ENCODE data around the gene ADCY3. TPM values are rescaled to one million over a fixed set of nuclear protein-coding genes. Genes with fewer than 3 reads are reported as not detected.

ADCY3 gene
- total and polyA plus RNA-seq, 2 of the 4 experiments (the other 2 are of a cell fraction), result 17.4 to 46.1 TPM

DNA sequence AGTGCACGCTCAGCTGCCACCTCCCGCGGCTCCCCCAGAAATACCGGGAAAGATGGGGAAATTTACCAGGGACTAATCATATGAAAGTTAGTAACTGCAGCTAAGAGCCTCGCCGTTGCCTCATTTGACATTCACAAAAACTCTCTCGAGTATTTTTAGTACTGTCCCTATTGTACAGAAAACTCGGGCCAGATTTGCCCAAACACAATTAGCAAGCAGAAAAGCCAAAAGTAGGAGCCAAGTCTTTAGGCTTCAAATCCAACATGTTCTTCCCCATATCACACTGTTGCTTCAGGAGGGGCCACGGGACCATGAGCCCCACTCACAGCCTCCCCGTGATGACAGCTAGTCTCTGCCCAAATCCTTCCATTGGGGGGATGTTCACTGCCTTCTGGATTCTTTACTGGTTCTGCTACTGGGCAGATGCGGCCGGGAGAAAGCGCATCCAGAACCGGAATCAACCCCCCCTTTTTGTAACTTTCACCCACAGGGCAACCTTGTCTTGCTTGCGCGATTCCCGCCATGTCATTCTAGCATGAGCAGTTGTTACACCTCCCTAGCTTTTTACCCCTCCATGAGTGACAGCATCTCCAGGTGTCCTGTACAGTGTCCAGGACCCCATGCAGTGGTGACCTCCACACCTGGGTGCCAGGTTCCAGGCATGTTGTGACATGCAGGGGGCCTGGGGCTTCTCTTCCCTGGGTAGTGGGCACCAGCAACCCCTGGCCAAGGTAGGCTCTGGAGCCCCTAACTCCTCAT is 91.6 kb downstream of the ADCY3 start:
- no peak overlapping the region for H3K27ac ChIP-seq (ENCODE audit: insufficient read depth, low read length)
- in situ Hi-C loops (cut with MboI; ENCODE audit: low sequenced_read_pairs), result loop anchor here (5.0 kb wide), 2 partner anchors 216 to 421 kb away; no protein-coding TSS in a partner anchor

More for the DNA sequence above, 91.6 kb downstream of the ADCY3 start:
- ChIA-PET POLR2A (ENCODE audit: unreplicated experiment) (no interaction called here), CTCF (interaction anchor here (0.7 to 1.2 kb wide), 6 partner anchors 16 to 419 kb away, joined by 3 to 5 read pairs (median 4); no protein-coding TSS in a partner anchor)
- Histone ChIP-seq H3K56ac (ENCODE audit: extremely low read depth, insufficient read depth, low read length) (no peak overlapping the region), H2AFZ (replicated peaks; ENCODE audit: low read length, poor library complexity) (no peak overlapping the region), H4K91ac (ENCODE audit: insufficient read depth, low read depth, low read length) (no peak overlapping the region), H3K79me1 (ENCODE audit: low read depth in 1 of 2, low read length in 2 of 2) (peaks cover 0 to 4% of the 10 kb centered on the region in 2 experiments; a peak in 1 of 4 replicates), H4K5ac (ENCODE audit: low read depth, low read length) (no peak overlapping the region), H2AK5ac (ENCODE audit: low read depth, low read length) (no peak overlapping the region), H3K27me3 (ENCODE audit: control insufficient read depth, insufficient read depth, low read length) (no peaks in the 10 kb centered on the region), H4K8ac (ENCODE audit: low read depth in 2 of 2, low read length in 2 of 2) (no peak overlapping the region), H3K23ac (ENCODE audit: low read depth, low read length) (no peak overlapping the region), H2BK15ac (ENCODE audit: low read depth, low read length) (no peak overlapping the region), H3K18ac (ENCODE audit: low read depth, low read length) (no peak overlapping the region), H3K36me3 (ENCODE audit: control insufficient read depth, insufficient read depth, low read length) (peaks cover 13% of the 10 kb centered on the region; the same call in 1 of the 2 replicates), H3K4me1 (ENCODE audit: control insufficient read depth, insufficient read depth, low read length) (no peaks in the 10 kb centered on the region), H2BK5ac (ENCODE audit: low read depth, low read length, poor library complexity, severe bottlenecking) (no peak overlapping the region), H4K20me1 (ENCODE audit: insufficient read depth, low read length) (0 out of 2 replicates have a peak, but pooled peaks cover 4% of the 10 kb centered on the region), H3K9ac (ENCODE audit: low read depth, low read length) (no peak overlapping the region), H3K4me3 (ENCODE audit: insufficient read depth, low read depth, low read length) (no peak overlapping the region), H3K9me3 (ENCODE audit: control insufficient read depth, insufficient read depth, low read length) (no peaks in the 10 kb centered on the region), H3K4me2 (ENCODE audit: low read depth, low read length) (no peak overlapping the region), H3K9me1 (ENCODE audit: insufficient read depth, low read length) (no peaks in the 10 kb centered on the region), H3K14ac (replicated peaks; ENCODE audit: low read depth, low read length) (no peak overlapping the region), H2BK120ac (ENCODE audit: low read depth, low read length) (no peak overlapping the region), H3K4ac (ENCODE audit: low read depth, low read length) (no peak overlapping the region), H2BK20ac (ENCODE audit: low read depth, low read length) (no peak overlapping the region), H2AK9ac (replicated peaks; ENCODE audit: low read depth, low read length, poor library complexity) (peak overlapping the region; percentile 61)
- dilution Hi-C loops (cut with HindIII; ENCODE audit: low sequenced_read_pairs, unreplicated experiment), result no loop called here
- TF ChIP-seq, protein P1, sequence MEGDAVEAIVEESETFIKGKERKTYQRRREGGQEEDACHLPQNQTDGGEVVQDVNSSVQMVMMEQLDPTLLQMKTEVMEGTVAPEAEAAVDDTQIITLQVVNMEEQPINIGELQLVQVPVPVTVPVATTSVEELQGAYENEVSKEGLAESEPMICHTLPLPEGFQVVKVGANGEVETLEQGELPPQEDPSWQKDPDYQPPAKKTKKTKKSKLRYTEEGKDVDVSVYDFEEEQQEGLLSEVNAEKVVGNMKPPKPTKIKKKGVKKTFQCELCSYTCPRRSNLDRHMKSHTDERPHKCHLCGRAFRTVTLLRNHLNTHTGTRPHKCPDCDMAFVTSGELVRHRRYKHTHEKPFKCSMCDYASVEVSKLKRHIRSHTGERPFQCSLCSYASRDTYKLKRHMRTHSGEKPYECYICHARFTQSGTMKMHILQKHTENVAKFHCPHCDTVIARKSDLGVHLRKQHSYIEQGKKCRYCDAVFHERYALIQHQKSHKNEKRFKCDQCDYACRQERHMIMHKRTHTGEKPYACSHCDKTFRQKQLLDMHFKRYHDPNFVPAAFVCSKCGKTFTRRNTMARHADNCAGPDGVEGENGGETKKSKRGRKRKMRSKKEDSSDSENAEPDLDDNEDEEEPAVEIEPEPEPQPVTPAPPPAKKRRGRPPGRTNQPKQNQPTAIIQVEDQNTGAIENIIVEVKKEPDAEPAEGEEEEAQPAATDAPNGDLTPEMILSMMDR (conservative IDR thresholded peaks at IDR 0.05; ENCODE audit: low read depth, low read length), result no peak
- TF ChIP-seq RFX5 (IDR thresholded peaks at IDR 0.05; ENCODE audit: low read depth, low read length) (no peak), MXI1 (IDR thresholded peaks at IDR 0.05; ENCODE audit: borderline replicate concordance, low read depth, low read length) (no peak), CEBPB (IDR thresholded peaks at IDR 0.05; ENCODE audit: low read depth, low read length) (no peak), CHD1 (IDR thresholded peaks at IDR 0.05; ENCODE audit: low read depth, low read length) (no peak), NFE2L2 (IDR thresholded peaks at IDR 0.05; ENCODE audit: low read depth, low read length) (no peak)
- 84% methylated on average over 7 of the region's 17 CpGs; no CpG with 5 or more reads in 1 of the 2 experiments for WGBS, 2 experiments (ENCODE audit: extremely low coverage in 2 of 2, insufficient read length in 1 of 2)
- no peak for ATAC-seq (ENCODE audit: low read depth)
- intact Hi-C loops (cut with micrococcal nuclease), result loop anchor here (5.0 kb wide), 2 partner anchors 144 to 336 kb away; partner anchors contain the start of genes DNAJC27 and NCOA1
- no peak for DNase-seq
- BruUV-seq (replicated peaks), result no TSS peak

All from IMR-90 (cell line).